H9 (cell line): Measurements from ENCODE around the gene TACC2. TPM values are rescaled to one million over a fixed set of nuclear protein-coding genes. Genes with fewer than 3 reads are reported as not detected.

Experiments used
- DNase-seq: peaks from one replicate; pipeline ENCODE4 v3.0.0-alpha.2; 2017
- H2AFZ ChIP-seq: one replicate; pipeline ENCODE4 v1.6.1; 2013; ENCODE audit warnings: mild to moderate bottlenecking, low read length, control low read depth, moderate library complexity
- H2AK5ac ChIP-seq: 2 replicates; pipeline ENCODE4 v1.6.1; 2013; ENCODE audit warnings: low read length, control low read depth, mixed read lengths; ENCODE audit not compliant: insufficient read length
- H2BK120ac ChIP-seq: one replicate; pipeline ENCODE4 v1.6.1; 2013; ENCODE audit warnings: low read depth, mild to moderate bottlenecking, low read length, control low read depth, inconsistent platforms; ENCODE audit not compliant: poor library complexity, severe bottlenecking
- H2BK12ac ChIP-seq: 2 replicates; pipeline ENCODE4 v1.6.1; 2013; ENCODE audit warnings: low read length, control low read depth, mixed read lengths, low read depth; ENCODE audit not compliant: insufficient read length
- H2BK15ac ChIP-seq: 2 replicates; pipeline ENCODE4 v1.6.1; 2013; ENCODE audit warnings: low read depth, low read length, control low read depth
- H2BK20ac ChIP-seq: one replicate; pipeline ENCODE4 v1.6.1; 2013; ENCODE audit warnings: low read depth, mild to moderate bottlenecking, low read length, control low read depth, inconsistent platforms; ENCODE audit not compliant: poor library complexity, severe bottlenecking
- H2BK5ac ChIP-seq: 2 replicates; pipeline ENCODE4 v1.6.1; 2013; ENCODE audit warnings: low read length, control low read depth, mixed read lengths; ENCODE audit not compliant: insufficient read length
- H3K14ac ChIP-seq: 2 replicates; pipeline ENCODE4 v1.6.1; 2013; ENCODE audit warnings: low read length, control low read depth; ENCODE audit not compliant: insufficient read depth
- H3K18ac ChIP-seq: 2 replicates; pipeline ENCODE4 v1.6.1; 2013; ENCODE audit warnings: low read depth, mild to moderate bottlenecking, mixed read lengths, low read length, control low read depth; ENCODE audit not compliant: insufficient read length
- H3K23ac ChIP-seq: 2 replicates; pipeline ENCODE4 v1.6.1; 2013; ENCODE audit warnings: low read length, control low read depth, mixed read lengths, low read depth; ENCODE audit not compliant: insufficient read length
- H3K23me2 ChIP-seq: 2 replicates; pipeline ENCODE4 v1.6.1; 2013; ENCODE audit warnings: low read depth, mild to moderate bottlenecking, mixed read lengths, low read length, control low read depth; ENCODE audit not compliant: insufficient read length, poor library complexity, severe bottlenecking
- H3K27ac ChIP-seq: 2 replicates; pipeline ENCODE4 v1.5.1; 2013; ENCODE audit warnings: low read length, control low read depth, mixed read lengths, low read depth; ENCODE audit not compliant: insufficient read length
- H3K27me3 ChIP-seq: 2 replicates; pipeline ENCODE4 v1.6.1; 2013; ENCODE audit warnings: low read length, control low read depth, inconsistent platforms; ENCODE audit not compliant: insufficient read depth
- H3K4ac ChIP-seq: 2 replicates; pipeline ENCODE4 v1.6.1; 2013; ENCODE audit warnings: low read depth, mild to moderate bottlenecking, control low read depth, inconsistent platforms, low read length, moderate library complexity
- H3K4me1 ChIP-seq: 2 replicates; pipeline ENCODE4 v1.6.1; 2013; ENCODE audit warnings: low read length, control low read depth, inconsistent platforms; ENCODE audit not compliant: insufficient read depth
- H3K4me2 ChIP-seq: 2 replicates; pipeline ENCODE4 v1.6.1; 2013; ENCODE audit warnings: low read length, control low read depth, mixed read lengths; ENCODE audit not compliant: insufficient read length, insufficient read depth
- H3K56ac ChIP-seq: 2 replicates; pipeline ENCODE4 v1.6.1; 2013; ENCODE audit warnings: low read depth, mild to moderate bottlenecking, mixed read lengths, low read length, control low read depth; ENCODE audit not compliant: insufficient read length
- H3K79me1 ChIP-seq: 2 replicates; pipeline ENCODE4 v1.6.1; 2013; ENCODE audit warnings: low read depth, mild to moderate bottlenecking, moderate library complexity, low read length, control low read depth, inconsistent platforms; ENCODE audit not compliant: insufficient read depth, poor library complexity, severe bottlenecking
- H3K79me2 ChIP-seq: 2 replicates; pipeline ENCODE4 v1.6.1; 2013; ENCODE audit warnings: low read length, control low read depth, inconsistent platforms; ENCODE audit not compliant: insufficient read depth
- H3K9ac ChIP-seq: 2 replicates; pipeline ENCODE4 v1.6.1; 2013; ENCODE audit warnings: low read length, control low read depth, mixed read lengths; ENCODE audit not compliant: insufficient read length; ENCODE audit errors: extremely low read depth
- H3K9me3 ChIP-seq: one replicate; pipeline ENCODE4 v1.6.1; 2013; ENCODE audit warnings: low read depth, low read length, inconsistent platforms; ENCODE audit not compliant: control insufficient read depth
- H3T11ph ChIP-seq: one replicate; pipeline ENCODE4 v1.6.1; 2013; ENCODE audit warnings: mild to moderate bottlenecking, low read length, control low read depth, inconsistent platforms
- H4K20me1 ChIP-seq: one replicate; pipeline ENCODE4 v1.6.1; 2013; ENCODE audit not compliant: control insufficient read depth, insufficient read length, insufficient read depth
- H4K5ac ChIP-seq: 2 replicates; pipeline ENCODE4 v1.6.1; 2013; ENCODE audit warnings: low read depth, mild to moderate bottlenecking, mixed read lengths, low read length, control low read depth; ENCODE audit not compliant: insufficient read length
- H4K8ac ChIP-seq: replicated peaks from 2 replicates; pipeline ENCODE4 v1.6.1; 2013; ENCODE audit warnings: low read length, control low read depth, mixed read lengths, low read depth; ENCODE audit not compliant: insufficient read length
- H4K91ac ChIP-seq: 2 replicates; pipeline ENCODE4 v1.6.1; 2013; ENCODE audit warnings: low read depth, mild to moderate bottlenecking, moderate library complexity, mixed read lengths, low read length, control low read depth; ENCODE audit not compliant: insufficient read length
- H3K27ac Mint-ChIP-seq, 3 experiments: 2 replicates in 2 of 3; 3 replicates in 1 of 3; pipeline ENCODE4 v1.8.0; 2020 to 2021; ENCODE audit warnings: mixed read lengths in 3 of 3, mild to moderate bottlenecking in 1 of 3, moderate library complexity in 1 of 3
- H3K27me3 Mint-ChIP-seq: 2 replicates; pipeline ENCODE4 v1.8.0; 2021; ENCODE audit warnings: low read depth, mild to moderate bottlenecking, moderate library complexity, mixed read lengths
- H3K36me3 Mint-ChIP-seq, 3 experiments: 2 replicates in 2 of 3; 3 replicates in 1 of 3; pipeline ENCODE4 v1.8.0; 2020 to 2021; ENCODE audit warnings: low read depth in 3 of 3, mixed read lengths in 3 of 3; ENCODE audit not compliant: insufficient read depth in 1 of 3
- H3K4me1 Mint-ChIP-seq, 2 experiments: 2 replicates each; pipeline ENCODE4 v1.8.0; 2020; ENCODE audit warnings: mixed read lengths in 2 of 2
- H3K4me3 Mint-ChIP-seq, 2 experiments: 2 replicates in 1 of 2; 3 replicates in 1 of 2; pipeline ENCODE4 v1.8.0; 2020 to 2021; ENCODE audit warnings: mild to moderate bottlenecking in 2 of 2, mixed read lengths in 2 of 2, moderate library complexity in 1 of 2
- H3K9me3 Mint-ChIP-seq, 2 experiments: 2 replicates in 1 of 2; 3 replicates in 1 of 2; pipeline ENCODE4 v1.8.0; 2020; ENCODE audit warnings: mild to moderate bottlenecking in 2 of 2, mixed read lengths in 2 of 2, moderate library complexity in 1 of 2
- CTCF ChIP-seq: fragments of 200-600 bp; sonication (generic); conservative IDR thresholded peaks from 3 replicates; pipeline ENCODE4 v1.8.0; 2021; ENCODE audit warnings: antibody characterized with exemption, mild to moderate bottlenecking
- WGBS: extraction: QIAGEN DNeasy Blood & Tissue Kit; methylation state at CpG from one replicate; pipeline ENCODE4 v1.1.7; 2013; ENCODE audit warnings: missing lambda C conversion rate, low lambda C conversion rate, mixed read lengths; ENCODE audit not compliant: insufficient read length; ENCODE audit errors: extremely low coverage; 5-methylcytosine and 5-hydroxymethylcytosine counted together
- total RNA-seq: library from RNA; stranded (reverse); gene quantifications from 2 replicates; pipeline ENCODE4 v1.2.1, GENCODE V29; 2021

The TACC2 gene
- total RNA-seq, 1 experiment from 2014 or later, result 58.1 TPM

DNA sequence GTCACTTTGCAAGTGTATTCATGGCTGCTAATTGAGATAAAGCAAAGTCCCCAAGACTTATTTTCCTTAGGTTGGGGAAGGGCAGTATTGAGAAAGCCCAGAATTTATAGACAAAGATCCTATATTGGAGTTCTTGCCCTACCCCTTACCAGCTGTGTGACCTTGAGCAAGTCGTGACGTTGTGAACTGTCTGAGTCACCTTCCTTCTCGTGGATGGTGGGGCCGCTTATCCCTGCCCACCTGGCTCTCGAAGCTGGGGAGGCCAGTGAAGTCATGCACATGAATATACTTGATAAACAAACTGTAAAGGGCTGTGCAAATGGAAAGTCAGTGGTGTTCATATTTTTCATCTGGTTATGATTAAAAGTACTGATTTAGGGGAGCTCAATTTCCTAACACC, 127.4 kb downstream of the TACC2 start:
- Histone ChIP-seq H2BK5ac (no peak overlapping the region), H2BK20ac (no peak overlapping the region), H3K14ac (no peak overlapping the region), H3K4me2 (no peak overlapping the region), H4K8ac (no peak overlapping the region), H2AK5ac (no peak overlapping the region), H2BK120ac (no peak overlapping the region), H3K27ac (no peak overlapping the region), H2BK15ac (no peak overlapping the region), H2BK12ac (no peak overlapping the region), H2AFZ (no peak overlapping the region), H3K9me3 (no peaks in the 10 kb centered on the region), H3K18ac (no peak overlapping the region), H4K20me1 (no peaks in the 10 kb centered on the region), H3T11ph (no peak overlapping the region), H3K4ac (no peak overlapping the region), H3K79me2 (peaks cover 5% of the 10 kb centered on the region; the same call in 1 of the 2 replicates), H3K4me1 (no peaks in the 10 kb centered on the region), H3K27me3 (no peaks in the 10 kb centered on the region), H3K9ac (no peak overlapping the region), H3K23me2 (peaks cover 13% of the 10 kb centered on the region), H3K23ac (no peak overlapping the region), H4K5ac (no peak overlapping the region), H3K79me1 (no peaks in the 10 kb centered on the region), H4K91ac (no peak overlapping the region), H3K56ac (no peak overlapping the region)
- H3K9me3 Mint-ChIP-seq, result no peaks in the 10 kb centered on the region
- H3K4me1 Mint-ChIP-seq, result peaks cover 41 to 48% of the 10 kb centered on the region in 2 experiments
- H3K27me3 Mint-ChIP-seq, result peaks cover 8% of the 10 kb centered on the region
- no peak overlapping the region for H3K4me3 Mint-ChIP-seq
- DNase-seq, result no peak
- no peak overlapping the region for H3K27ac Mint-ChIP-seq
- no CpG with 5 or more reads among the region's 5 CpGs for WGBS
- no peaks in the 10 kb centered on the region for H3K36me3 Mint-ChIP-seq
- no peak for TF ChIP-seq CTCF
